HG02884 (cell line): Measurements from ENCODE around the gene RELB.

Source experiments
- ATAC-seq: cut with Tn5 transposase; IDR thresholded peaks from one replicate; pipeline ENCODE4 v1.9.1; 2021; ENCODE audit warnings: mild to moderate bottlenecking, moderate library complexity; ENCODE audit not compliant: unreplicated experiment

The RELB gene

DNA sequence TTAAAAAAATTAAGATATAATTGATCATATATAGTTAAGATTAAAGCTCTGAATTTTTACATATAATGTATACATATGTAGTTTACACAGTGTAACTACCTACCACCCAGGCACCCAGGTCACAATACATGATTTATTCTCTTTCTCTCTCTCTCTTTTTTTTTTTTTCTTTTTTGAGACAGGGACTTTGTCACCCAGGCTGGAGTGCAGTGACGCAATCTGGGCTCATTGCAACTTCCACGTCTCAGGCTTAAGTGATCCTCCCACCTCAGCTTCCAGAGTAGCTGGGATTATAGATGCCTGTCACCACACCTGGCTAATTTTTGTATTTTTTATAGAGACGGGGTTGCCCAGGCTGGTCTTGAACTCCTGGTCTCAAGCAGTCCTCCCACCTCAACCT, 18.8 kb downstream of the RELB start:
- ATAC-seq: no peak

GRCh38 chr19:45021971-45022370, 20.7 kb downstream of the RELB start:
- no peak for ATAC-seq

DNA sequence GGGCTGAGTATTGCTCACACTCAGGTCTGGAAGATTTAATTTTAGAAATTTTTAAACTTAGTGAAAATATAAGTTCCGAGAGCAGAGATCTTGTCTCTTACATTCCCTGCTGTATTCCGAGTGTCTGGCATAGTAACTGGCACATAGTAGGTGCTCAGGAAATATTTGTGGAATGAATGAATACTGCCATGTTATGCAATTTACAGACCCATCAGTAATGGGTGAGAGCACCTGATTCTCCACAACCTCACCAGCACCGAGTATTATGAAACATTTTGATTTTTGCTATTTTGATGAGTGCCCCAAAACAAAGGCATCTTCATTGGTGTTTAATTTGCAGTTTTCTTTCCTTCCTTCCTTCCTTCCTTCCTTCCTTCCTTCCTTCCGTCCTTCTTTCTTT, 21.8 kb downstream of the RELB start:
- no peak for ATAC-seq

- no peak for ATAC-seq
Observed at GRCh38 chr19:45025264-45025663, 24.0 kb downstream of the RELB start.

DNA sequence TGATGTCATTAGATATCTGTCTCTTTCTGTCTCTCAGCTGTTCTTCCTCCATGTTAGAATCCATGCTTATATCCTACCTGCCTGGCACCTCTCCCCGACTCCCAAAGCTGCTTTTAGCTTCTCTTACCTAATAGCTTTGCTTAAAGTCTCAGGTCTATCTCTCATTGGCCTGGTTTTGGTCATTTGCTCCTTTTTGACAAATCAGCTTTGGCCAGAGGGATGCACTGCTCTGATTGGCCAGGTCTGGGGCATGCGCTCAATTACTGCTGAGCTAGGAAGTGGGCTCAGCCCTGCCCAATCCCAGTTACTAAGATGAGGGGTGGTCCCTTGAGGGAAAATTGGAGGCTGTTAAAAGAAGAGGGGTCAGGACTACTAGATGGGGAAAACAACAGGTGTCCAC, 26.1 kb downstream of the RELB start:
- ATAC-seq: no peak

DNA sequence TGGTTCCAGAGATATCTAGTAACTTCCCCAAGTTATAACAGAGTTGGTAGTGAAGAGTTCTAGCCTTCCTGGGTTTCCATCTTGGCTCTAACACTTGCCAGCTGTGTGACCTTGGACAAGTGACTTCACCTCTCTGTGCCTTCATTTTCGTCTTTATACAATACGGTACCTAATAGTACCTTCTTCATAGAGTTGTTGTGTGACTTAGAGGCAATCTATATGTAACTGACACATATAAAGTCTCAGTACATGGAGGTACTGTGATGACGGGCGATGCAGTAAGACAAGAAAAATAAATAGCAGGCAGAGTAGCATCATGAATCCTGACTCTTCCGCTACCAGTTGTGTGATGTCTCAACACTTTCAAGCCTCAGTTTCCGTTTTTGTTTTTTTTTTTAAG, 29.6 kb downstream of the RELB start:
- no peak for ATAC-seq

DNA sequence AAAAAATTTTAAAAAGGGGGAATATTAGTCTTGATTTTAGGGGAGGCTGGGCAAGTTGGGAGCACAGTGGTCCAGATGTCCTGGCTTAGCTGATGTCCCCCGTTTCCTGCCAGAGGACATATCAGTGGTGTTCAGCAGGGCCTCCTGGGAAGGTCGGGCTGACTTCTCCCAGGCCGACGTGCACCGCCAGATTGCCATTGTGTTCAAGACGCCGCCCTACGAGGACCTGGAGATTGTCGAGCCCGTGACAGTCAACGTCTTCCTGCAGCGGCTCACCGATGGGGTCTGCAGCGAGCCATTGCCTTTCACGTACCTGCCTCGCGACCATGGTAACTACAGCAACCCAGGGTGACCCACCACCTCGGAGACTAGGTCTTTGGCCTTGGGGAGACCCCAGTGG, 31.2 kb downstream of the RELB start:
- ATAC-seq: no peak

DNA sequence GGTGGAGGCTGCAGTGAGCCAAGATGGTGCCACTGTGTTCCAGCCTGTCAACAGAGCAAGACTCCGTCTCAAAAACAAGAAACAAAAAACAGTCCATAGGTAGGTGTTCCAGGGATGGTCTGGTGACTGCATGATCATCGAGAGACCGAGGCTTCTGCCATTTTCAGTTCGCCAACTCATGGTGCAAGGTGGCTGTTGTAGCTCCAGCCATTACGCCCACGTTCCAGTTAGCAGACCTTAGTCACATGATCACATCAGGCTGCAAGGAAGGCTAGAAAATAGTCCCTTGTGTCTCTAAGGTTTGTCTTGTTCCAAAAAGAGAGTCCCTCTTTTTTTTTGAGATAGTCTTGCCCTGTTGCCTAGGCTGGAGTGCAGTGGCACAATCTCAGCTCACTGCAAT, 34.5 kb downstream of the RELB start:
- ATAC-seq: no peak

DNA sequence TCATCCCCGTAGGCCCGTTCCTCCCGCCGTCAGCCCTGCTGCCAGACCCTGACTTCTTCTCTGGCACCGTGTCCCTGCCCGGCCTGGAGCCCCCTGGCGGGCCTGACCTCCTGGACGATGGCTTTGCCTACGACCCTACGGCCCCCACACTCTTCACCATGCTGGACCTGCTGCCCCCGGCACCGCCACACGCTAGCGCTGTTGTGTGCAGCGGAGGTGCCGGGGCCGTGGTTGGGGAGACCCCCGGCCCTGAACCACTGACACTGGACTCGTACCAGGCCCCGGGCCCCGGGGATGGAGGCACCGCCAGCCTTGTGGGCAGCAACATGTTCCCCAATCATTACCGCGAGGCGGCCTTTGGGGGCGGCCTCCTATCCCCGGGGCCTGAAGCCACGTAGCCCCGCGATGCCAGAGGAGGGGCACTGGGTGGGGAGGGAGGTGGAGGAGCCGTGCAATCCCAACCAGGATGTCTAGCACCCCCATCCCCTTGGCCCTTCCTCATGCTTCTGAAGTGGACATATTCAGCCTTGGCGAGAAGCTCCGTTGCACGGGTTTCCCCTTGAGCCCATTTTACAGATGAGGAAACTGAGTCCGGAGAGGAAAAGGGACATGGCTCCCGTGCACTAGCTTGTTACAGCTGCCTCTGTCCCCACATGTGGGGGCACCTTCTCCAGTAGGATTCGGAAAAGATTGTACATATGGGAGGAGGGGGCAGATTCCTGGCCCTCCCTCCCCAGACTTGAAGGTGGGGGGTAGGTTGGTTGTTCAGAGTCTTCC, 36.3 kb downstream of the RELB start:
- ATAC-seq: no peak

DNA sequence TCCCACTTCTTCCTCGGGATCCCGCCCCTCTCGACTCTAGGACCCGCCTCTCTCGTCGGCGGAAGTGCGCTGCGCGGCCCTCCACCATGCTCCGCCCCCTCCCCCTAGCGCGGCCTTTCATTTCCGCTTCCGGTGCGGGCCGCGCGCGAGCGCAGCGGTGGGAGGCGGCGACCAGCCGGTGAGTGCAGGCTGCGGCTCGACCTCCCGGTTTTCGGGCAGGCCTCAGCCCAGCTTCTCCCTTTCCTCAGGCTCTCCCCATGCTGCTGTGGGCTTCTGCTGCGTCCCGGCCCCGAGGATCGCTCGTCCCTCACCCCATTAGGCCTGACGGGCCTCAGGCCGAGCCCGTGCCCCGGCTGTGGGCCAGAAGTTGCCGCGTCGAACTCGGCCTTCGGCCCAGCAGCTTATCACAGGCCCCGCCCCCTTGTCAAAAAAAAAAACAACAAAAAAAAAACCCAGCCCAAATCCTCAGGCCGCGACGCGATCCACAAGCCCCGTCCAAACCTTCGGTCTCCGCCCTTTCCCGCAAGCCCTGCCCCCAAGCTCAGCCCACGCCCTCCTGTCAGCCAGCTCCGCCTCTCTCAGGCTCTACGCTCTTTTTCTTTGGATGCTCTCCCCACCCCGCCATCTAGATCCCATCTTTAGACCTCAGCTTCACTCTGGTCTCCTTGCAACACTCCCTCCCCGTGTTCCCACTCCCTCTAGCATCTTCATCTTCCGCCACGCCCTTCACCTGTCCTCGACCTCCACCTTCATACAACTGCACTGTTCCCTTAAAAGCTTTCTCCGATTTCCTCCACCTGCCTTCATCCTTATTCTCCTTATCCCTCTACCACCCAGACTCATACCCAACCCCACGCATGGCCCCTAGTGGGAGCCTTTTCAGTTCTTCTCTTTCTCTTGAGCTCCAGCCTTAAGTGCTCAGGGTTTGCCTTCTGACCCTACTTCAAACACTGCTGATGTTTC, 37.9 kb downstream of the RELB start, which contains the start of gene CLASRP:
TSS of gene CLASRP (plus strand) at position 115 of the 963 bp plus-strand sequence. CDS start 1,168 bp downstream, outside the sequence.
- peak; percentile 85 for ATAC-seq

DNA sequence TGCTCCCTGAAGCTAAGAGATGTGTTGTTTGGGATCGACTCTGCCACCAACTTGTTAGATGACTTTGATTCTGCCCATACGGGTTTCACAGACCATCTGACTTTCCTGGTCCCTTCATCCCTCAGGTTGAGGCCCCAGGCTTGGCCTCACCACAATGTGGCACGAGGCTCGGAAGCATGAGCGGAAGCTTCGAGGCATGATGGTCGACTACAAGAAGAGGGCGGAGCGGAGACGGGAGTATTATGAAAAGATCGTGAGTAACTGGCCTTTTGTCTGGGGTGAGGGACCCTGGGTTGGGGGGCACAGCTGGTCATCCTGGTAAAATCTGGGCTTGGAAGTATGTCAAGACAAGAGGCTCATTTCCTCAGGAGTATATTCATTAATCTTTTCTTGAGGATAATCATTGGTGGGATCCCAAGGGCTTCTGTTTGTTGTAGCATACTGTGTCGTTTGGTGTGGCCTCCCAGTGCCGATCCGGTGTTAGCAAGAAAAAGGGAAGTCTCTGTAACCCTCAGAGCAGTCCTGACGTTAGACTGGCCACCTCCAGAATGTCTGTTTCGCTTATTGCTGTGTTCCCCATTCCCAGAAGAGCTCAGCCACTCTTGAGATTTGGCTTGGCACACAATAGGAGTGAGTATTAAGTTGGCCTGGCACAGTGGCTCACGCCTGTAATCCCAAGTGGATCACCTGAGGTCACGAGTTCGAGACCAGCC, 39.0 kb downstream of the RELB start:
- ATAC-seq: no peak

- ATAC-seq: no peak
Observed at GRCh38 chr19:45041125-45041524, 39.9 kb downstream of the RELB start.

DNA sequence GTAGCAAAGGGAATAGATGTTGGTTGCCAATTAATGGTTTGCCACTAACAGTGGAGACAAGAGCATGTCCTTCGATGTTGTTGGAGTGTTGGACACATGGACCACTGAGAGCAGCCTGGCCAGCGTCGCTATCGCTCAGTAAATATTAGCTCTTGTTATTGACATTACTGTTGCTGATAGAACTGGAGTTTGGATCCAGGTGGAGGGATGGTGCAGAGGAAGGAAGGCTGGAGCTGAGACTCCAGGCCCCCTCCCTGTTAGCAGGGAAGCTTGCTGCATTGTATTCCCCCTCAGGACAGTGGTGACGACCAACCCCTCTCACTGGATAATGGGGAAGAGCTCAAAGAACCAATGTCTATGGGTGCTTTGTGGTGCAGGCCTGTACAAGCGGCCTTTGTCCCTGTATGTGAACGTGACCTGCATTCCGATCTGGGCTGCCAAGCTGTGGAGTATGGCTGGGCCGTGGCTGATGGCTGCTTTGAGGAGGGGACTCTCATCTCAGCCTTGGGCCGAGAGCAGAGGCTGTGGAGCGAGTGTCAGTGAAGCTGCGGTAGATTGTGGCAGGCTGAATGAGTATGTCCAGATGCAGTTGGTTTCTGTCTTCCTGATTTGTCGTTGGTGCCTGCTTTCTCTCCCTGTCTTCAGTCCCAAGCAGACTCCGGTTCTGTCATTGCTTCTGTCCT, 44.5 kb downstream of the RELB start:
- no peak for ATAC-seq

DNA sequence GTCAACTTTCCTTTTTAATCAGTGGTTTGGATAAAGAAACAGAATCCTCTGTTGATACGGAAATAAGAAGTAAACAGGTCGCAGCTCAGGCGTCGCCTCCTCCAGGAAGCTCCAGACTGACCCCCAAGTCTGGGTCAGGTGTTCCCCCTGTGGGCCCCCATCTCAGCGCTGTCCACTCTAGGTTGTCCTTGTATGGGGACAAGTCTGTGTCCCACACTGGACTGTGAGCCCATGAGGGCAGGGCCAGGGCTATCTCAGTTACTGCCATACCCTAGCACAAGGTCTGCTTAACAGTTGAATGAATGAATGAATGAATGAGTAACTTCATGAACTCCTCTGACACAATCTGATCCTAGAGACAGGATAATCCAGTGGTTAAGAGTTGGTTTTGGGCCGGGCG, 45.1 kb downstream of the RELB start:
- ATAC-seq: no peak

DNA sequence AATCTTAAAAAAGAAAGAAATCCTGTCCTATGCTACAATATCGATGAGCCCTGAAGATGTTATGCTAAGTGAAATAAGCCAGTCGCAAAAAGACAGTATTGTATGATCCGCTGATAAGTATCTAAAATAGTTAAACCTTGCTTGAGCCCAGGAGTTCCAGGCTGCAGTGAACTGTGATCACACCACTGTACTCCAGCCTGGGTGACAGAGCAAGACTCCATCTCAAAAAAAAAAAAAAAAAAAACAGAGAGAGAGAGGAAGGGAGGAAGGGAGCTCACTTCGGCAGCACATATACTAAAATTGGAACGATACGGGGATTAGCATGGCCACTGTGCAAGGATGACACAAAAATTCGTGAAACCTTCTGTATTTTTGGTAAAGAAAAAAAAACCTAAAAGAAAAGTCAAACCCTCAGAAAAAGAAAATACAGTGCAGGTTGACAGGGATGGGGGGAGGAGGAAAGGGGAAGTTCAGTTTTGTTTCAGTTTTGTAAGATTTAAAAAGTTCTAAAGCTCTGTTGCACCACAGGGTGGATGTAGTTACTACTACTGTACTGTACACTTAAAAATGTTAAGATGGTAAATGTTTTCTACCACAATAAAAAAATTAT, 46.0 kb downstream of the RELB start:
- no peak for ATAC-seq

GRCh38 chr19:45049073-45049736, 47.9 kb downstream of the RELB start:
- no peak for ATAC-seq

DNA sequence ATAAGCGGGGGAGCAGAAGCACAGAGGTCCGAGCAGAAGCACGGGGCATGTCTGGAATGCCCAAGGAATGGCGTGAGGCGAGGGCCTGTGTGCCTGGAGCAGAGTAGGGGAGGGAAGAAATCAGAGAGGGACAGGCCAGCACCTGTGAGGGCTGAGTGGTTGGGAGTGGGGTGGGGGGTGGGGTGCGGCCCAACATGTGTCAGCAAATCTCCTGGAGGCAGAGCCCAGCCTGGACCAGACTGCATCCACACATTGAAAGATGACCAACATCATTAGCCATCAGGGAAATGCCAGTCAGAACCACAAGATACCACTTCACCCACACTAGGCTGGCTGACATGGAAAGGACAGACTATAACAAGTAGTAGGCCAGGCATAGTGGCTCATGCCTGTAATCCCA, 48.8 kb downstream of the RELB start:
- ATAC-seq: no peak

- ATAC-seq: no peak
Observed at GRCh38 chr19:45051929-45052579, 50.8 kb downstream of the RELB start.

DNA sequence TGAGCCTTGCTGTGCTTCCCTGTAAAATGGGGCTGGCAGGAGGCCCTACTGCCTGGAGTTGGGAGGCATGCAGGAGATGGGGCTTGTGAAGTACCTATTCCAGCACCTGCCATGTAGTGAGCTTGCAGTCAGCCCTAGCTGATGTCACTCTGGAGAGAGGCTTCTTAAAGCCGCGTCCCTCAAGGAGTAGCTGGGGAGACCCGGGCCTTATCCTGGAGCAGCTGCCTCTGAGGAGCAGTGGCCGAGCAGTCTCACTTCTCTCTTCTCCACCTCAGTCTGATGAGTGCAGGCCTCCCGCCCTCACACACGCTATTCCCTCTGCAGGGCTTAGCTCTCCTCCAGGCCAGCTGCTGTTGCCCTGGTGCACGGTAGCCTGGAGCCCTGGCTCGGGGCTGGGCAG, 55.6 kb downstream of the RELB start:
- no peak for ATAC-seq
